Endothelial cell of umbilical vein (primary cell): ENCODE data around the gene SWSAP1.
A peak's percentile ranks its signal among the peaks of the same experiment; 100 is the strongest.

Source experiments
- EZH2 ChIP-seq: IDR thresholded peaks from 2 replicates; pipeline ENCODE4 v1.6.1; 2012; ENCODE audit warnings: borderline replicate concordance, low read depth, mild to moderate bottlenecking, moderate library complexity, low read length, inconsistent platforms; ENCODE audit not compliant: severe bottlenecking
- FOS ChIP-seq: IDR thresholded peaks from 2 replicates; pipeline ENCODE4 v1.6.1; 2011; ENCODE audit warnings: mild to moderate bottlenecking, low read length, moderate library complexity, borderline replicate concordance; ENCODE audit not compliant: insufficient read depth
- POLR2A ChIP-seq: IDR thresholded peaks from 2 replicates; pipeline ENCODE4 v1.6.1; 2012; ENCODE audit warnings: low read depth, mild to moderate bottlenecking, control low read depth, low read length
- POLR2AphosphoS5 ChIP-seq: IDR thresholded peaks from 2 replicates; pipeline ENCODE4 v1.6.1; 2012; ENCODE audit warnings: low read depth, mild to moderate bottlenecking, control low read depth, low read length, moderate library complexity; ENCODE audit not compliant: insufficient read depth
- TF ChIP-seq, protein P1 (sequence below), 2 donors: IDR thresholded peaks; 1 replicate in 1 of 2; 2 replicates in 1 of 2; pipeline ENCODE4 v1.5.1; 2011; ENCODE audit warnings: low read length in 2 of 2, mild to moderate bottlenecking in 2 of 2, moderate library complexity in 2 of 2, control low read depth in 1 of 2, inconsistent platforms in 1 of 2, low read depth in 1 of 2; ENCODE audit not compliant: insufficient read depth in 1 of 2; ENCODE audit errors: extremely low read depth in 1 of 2
- TF ChIP-seq, protein P2 (sequence below): IDR thresholded peaks from 2 replicates; pipeline ENCODE4 v1.6.1; 2011; ENCODE audit not compliant: insufficient read depth, insufficient read length

DNA sequence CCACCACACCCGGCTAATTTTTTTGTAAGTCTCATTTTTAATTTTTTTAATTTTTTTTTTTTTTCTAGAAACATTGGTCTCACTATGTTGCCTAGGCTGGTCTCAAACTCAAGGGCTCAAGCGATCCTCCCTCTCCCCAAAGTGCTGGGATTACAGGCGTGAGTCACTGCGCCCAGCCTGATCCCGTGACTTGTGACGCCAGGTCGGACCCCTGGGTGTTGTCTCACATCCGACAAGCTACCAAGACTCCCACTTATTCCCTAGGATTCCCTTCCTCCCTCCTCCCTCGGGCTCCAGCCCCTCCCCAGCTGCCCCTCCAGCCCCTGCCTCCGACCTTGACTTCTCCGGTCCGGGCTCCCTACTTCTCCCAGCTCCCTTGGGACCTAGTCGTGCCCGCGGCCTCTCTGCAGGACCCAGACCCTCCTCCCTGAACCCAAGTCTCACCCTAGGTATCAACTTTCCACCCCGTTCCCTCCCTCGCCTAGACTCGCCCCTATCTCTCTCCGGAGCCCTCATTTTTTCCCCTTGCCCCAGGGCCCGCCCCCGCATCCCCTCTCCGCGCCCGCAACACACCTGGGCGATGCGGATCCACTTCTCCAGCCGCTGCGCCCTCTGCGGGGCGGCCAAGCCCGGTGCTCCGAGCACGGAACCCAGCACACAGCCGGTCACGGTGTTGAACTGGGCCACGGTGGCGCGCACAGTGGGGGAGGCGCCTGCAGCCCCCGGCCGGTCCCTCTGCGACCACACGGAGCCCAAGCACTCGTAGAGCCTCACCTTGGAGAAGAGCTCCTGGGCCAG is 31.6 kb downstream of the SWSAP1 start:
- TF ChIP-seq POLR2A (no peak), FOS (no peak), POLR2AphosphoS5 (no peak), EZH2 (no peak)
- TF ChIP-seq, protein P1, sequence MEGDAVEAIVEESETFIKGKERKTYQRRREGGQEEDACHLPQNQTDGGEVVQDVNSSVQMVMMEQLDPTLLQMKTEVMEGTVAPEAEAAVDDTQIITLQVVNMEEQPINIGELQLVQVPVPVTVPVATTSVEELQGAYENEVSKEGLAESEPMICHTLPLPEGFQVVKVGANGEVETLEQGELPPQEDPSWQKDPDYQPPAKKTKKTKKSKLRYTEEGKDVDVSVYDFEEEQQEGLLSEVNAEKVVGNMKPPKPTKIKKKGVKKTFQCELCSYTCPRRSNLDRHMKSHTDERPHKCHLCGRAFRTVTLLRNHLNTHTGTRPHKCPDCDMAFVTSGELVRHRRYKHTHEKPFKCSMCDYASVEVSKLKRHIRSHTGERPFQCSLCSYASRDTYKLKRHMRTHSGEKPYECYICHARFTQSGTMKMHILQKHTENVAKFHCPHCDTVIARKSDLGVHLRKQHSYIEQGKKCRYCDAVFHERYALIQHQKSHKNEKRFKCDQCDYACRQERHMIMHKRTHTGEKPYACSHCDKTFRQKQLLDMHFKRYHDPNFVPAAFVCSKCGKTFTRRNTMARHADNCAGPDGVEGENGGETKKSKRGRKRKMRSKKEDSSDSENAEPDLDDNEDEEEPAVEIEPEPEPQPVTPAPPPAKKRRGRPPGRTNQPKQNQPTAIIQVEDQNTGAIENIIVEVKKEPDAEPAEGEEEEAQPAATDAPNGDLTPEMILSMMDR (IDR thresholded peaks at IDR 0.05; ENCODE audit: extremely low read depth in 1 of 2, insufficient read depth in 1 of 2, low read depth in 1 of 2, low read length in 2 of 2) = peak in 1 of 2 donors; percentile 53
- TF ChIP-seq, protein P2, sequence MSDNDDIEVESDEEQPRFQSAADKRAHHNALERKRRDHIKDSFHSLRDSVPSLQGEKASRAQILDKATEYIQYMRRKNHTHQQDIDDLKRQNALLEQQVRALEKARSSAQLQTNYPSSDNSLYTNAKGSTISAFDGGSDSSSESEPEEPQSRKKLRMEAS = no peak
